Neuronal stem cell (in vitro differentiated cells): ENCODE measurements around the gene PSG7.
"Not testable (repeated sequence)": the region's sequence is repeated elsewhere in the genome, so short reads cannot be mapped to it uniquely, and the experiment has no call there.

ENCODE experiments used
- DNase-seq: peaks from one replicate; pipeline ENCODE4 v3.0.0-alpha.2; 2013; ENCODE audit warnings: low spot score
- H2AFZ ChIP-seq: one replicate; pipeline ENCODE4 v1.6.1; 2013; ENCODE audit warnings: mild to moderate bottlenecking, low read length, inconsistent platforms
- H2AK5ac ChIP-seq: 2 replicates; pipeline ENCODE4 v1.6.1; 2013; ENCODE audit warnings: low read depth, mild to moderate bottlenecking, inconsistent platforms, low read length, moderate library complexity, mixed read lengths
- H2BK120ac ChIP-seq: 2 replicates; pipeline ENCODE4 v1.6.1; 2013; ENCODE audit warnings: low read depth, mild to moderate bottlenecking, inconsistent platforms, low read length, moderate library complexity, mixed read lengths
- H2BK12ac ChIP-seq: one replicate; pipeline ENCODE4 v1.6.1; 2013; ENCODE audit warnings: low read length, inconsistent platforms
- H2BK15ac ChIP-seq: 2 replicates; pipeline ENCODE4 v1.6.1; 2013; ENCODE audit warnings: mild to moderate bottlenecking, low read length, inconsistent platforms, mixed read lengths
- H2BK5ac ChIP-seq: one replicate; pipeline ENCODE4 v1.6.1; 2013; ENCODE audit warnings: inconsistent platforms, mild to moderate bottlenecking, low read length, moderate library complexity
- H3K14ac ChIP-seq: one replicate; pipeline ENCODE4 v1.6.1; 2013; ENCODE audit warnings: low read length, inconsistent platforms
- H3K18ac ChIP-seq: 2 replicates; pipeline ENCODE4 v1.6.1; 2013; ENCODE audit warnings: low read length, inconsistent platforms
- H3K23ac ChIP-seq: 2 replicates; pipeline ENCODE4 v1.6.1; 2013; ENCODE audit warnings: low read depth, mild to moderate bottlenecking, mixed read lengths, low read length, inconsistent platforms; ENCODE audit not compliant: poor library complexity
- H3K27ac ChIP-seq: replicated peaks from 3 replicates; pipeline ENCODE4 v1.5.1; 2013; ENCODE audit warnings: low read length, inconsistent platforms
- H3K27me3 ChIP-seq, 3 experiments: 2 replicates each; pipeline ENCODE4 v1.6.1; 2013; ENCODE audit warnings: low read length in 3 of 3, mild to moderate bottlenecking in 2 of 3, inconsistent platforms in 1 of 3, low read depth in 1 of 3, mixed read lengths in 1 of 3, moderate library complexity in 1 of 3; ENCODE audit not compliant: control insufficient read depth in 3 of 3, insufficient read depth in 3 of 3
- H3K36me3 ChIP-seq, 2 donors: replicated peaks in 1 of 2; 2 replicates each; pipeline ENCODE4 v1.6.1; 2013; ENCODE audit warnings: low read length in 2 of 2; ENCODE audit not compliant: control insufficient read depth in 2 of 2, insufficient read depth in 2 of 2
- H3K4ac ChIP-seq: 2 replicates; pipeline ENCODE4 v1.6.1; 2013; ENCODE audit warnings: inconsistent platforms, mild to moderate bottlenecking, low read length, moderate library complexity
- H3K4me1 ChIP-seq, 2 donors: 1 replicate in 1 of 2; 2 replicates in 1 of 2; pipeline ENCODE4 v1.6.1; 2013; ENCODE audit warnings: low read length in 2 of 2, low read depth in 1 of 2; ENCODE audit not compliant: control insufficient read depth in 2 of 2, insufficient read depth in 1 of 2
- H3K4me2 ChIP-seq: one replicate; pipeline ENCODE4 v1.6.1; 2013; ENCODE audit warnings: mild to moderate bottlenecking, low read length, inconsistent platforms; ENCODE audit not compliant: insufficient read depth, poor library complexity, severe bottlenecking
- H3K4me3 ChIP-seq, 2 donors: 2 replicates each; pipeline ENCODE4 v1.5.1; 2013; ENCODE audit warnings: low read length in 2 of 2, mild to moderate bottlenecking in 2 of 2, inconsistent platforms in 1 of 2, moderate library complexity in 1 of 2
- H3K79me1 ChIP-seq: one replicate; pipeline ENCODE4 v1.6.1; 2013; ENCODE audit warnings: low read depth, mild to moderate bottlenecking, inconsistent platforms, low read length, moderate library complexity
- H3K9ac ChIP-seq: one replicate; pipeline ENCODE4 v1.6.1; 2013; ENCODE audit warnings: mild to moderate bottlenecking, low read depth, low read length, inconsistent platforms; ENCODE audit not compliant: poor library complexity
- H3K9me3 ChIP-seq, 2 donors: replicated peaks in 1 of 2; 2 replicates each; pipeline versions ENCODE3 to v1.6.1; 2013; ENCODE audit warnings: low read length in 2 of 2, mild to moderate bottlenecking in 2 of 2, inconsistent platforms in 1 of 2, low read depth in 1 of 2, mixed read lengths in 1 of 2, moderate library complexity in 1 of 2; ENCODE audit not compliant: control insufficient read depth in 2 of 2, insufficient read depth in 1 of 2
- H4K8ac ChIP-seq: one replicate; pipeline ENCODE4 v1.6.1; 2013; ENCODE audit warnings: low read depth, mild to moderate bottlenecking, inconsistent platforms, low read length, moderate library complexity
- H4K91ac ChIP-seq: one replicate; pipeline ENCODE4 v1.6.1; 2013; ENCODE audit warnings: low read length, low read depth, mild to moderate bottlenecking, inconsistent platforms; ENCODE audit not compliant: poor library complexity
- WGBS, 2 donors: extraction: QIAGEN DNeasy Blood & Tissue Kit; methylation state at CpG; one replicate each; pipeline ENCODE4 v1.1.7; 2013; ENCODE audit warnings: missing lambda C conversion rate in 2 of 2, mixed read lengths in 1 of 2; ENCODE audit not compliant: insufficient read length in 2 of 2, insufficient replicate concordance in 1 of 2; ENCODE audit errors: extremely low coverage in 2 of 2; 5-methylcytosine and 5-hydroxymethylcytosine counted together

The PSG7 gene

GRCh38 chr19:42899674-42900073 is 37.3 kb downstream of the PSG7 start:
- not testable (repeated sequence) for H3K79me1 ChIP-seq, H2BK5ac ChIP-seq, H3K4me1 ChIP-seq, H3K4me2 ChIP-seq, H2BK120ac ChIP-seq, H3K4me3 ChIP-seq, H3K27ac ChIP-seq, H2AFZ ChIP-seq, H4K91ac ChIP-seq, H3K14ac ChIP-seq, H3K23ac ChIP-seq, H3K9ac ChIP-seq, H3K4ac ChIP-seq, H3K9me3 ChIP-seq, H3K36me3 ChIP-seq, H3K18ac ChIP-seq, H3K27me3 ChIP-seq, H2BK15ac ChIP-seq, H2AK5ac ChIP-seq, H2BK12ac ChIP-seq, DNase-seq, H4K8ac ChIP-seq
- WGBS, 2 donors, result no CpG with 5 or more reads among the region's 12 CpGs

- not testable (repeated sequence) for H2BK12ac ChIP-seq, H2AK5ac ChIP-seq, H3K9ac ChIP-seq, H3K27ac ChIP-seq, H3K14ac ChIP-seq, H3K4me2 ChIP-seq, H3K4me1 ChIP-seq, H3K18ac ChIP-seq, H2BK15ac ChIP-seq, H2BK120ac ChIP-seq, H3K36me3 ChIP-seq, H4K91ac ChIP-seq, H2BK5ac ChIP-seq, H3K9me3 ChIP-seq, H3K79me1 ChIP-seq, H3K27me3 ChIP-seq, H3K4ac ChIP-seq, H3K4me3 ChIP-seq, H2AFZ ChIP-seq, H4K8ac ChIP-seq, H3K23ac ChIP-seq, DNase-seq
- WGBS, 2 donors, result no CpG with 5 or more reads among the region's 1 CpG
These were observed 37.9 kb downstream of the PSG7 start for GRCh38 chr19:42899110-42899509.

GRCh38 chr19:42898656-42899055 is 38.4 kb downstream of the PSG7 start:
- H3K4me1 ChIP-seq, H3K23ac ChIP-seq, H3K4me2 ChIP-seq, H3K27ac ChIP-seq, H3K9me3 ChIP-seq, H3K36me3 ChIP-seq, H2BK15ac ChIP-seq, H3K18ac ChIP-seq, H3K27me3 ChIP-seq, H3K79me1 ChIP-seq, H2BK120ac ChIP-seq, H3K4me3 ChIP-seq, H4K91ac ChIP-seq, H2BK5ac ChIP-seq, H3K14ac ChIP-seq, H3K4ac ChIP-seq, H2AK5ac ChIP-seq, H4K8ac ChIP-seq, DNase-seq, H2BK12ac ChIP-seq, H3K9ac ChIP-seq, H2AFZ ChIP-seq: not testable (repeated sequence)
- WGBS, 2 donors, result no CpG with 5 or more reads among the region's 1 CpG

- not testable (repeated sequence) for H2BK120ac ChIP-seq, H2BK15ac ChIP-seq, H3K4me2 ChIP-seq, DNase-seq, H3K9ac ChIP-seq, H4K91ac ChIP-seq, H3K27me3 ChIP-seq, H3K36me3 ChIP-seq, H3K4ac ChIP-seq, H3K18ac ChIP-seq, H3K23ac ChIP-seq, H3K79me1 ChIP-seq, H4K8ac ChIP-seq, H3K4me1 ChIP-seq, H3K4me3 ChIP-seq, H3K9me3 ChIP-seq, H2BK12ac ChIP-seq, H3K27ac ChIP-seq, H2AFZ ChIP-seq, H3K14ac ChIP-seq, H2BK5ac ChIP-seq, H2AK5ac ChIP-seq
- WGBS, 2 donors, result no CpG with 5 or more reads among the region's 1 CpG
These were observed 39.3 kb downstream of the PSG7 start for GRCh38 chr19:42897729-42898128.
